ENCODE results near the gene SNAP47. TPM values are rescaled to one million over a fixed set of nuclear protein-coding genes. Genes with fewer than 3 reads are reported as not detected.
A peak's percentile ranks its signal among the peaks of the same experiment; 100 is the strongest.

SNAP47 gene
- total RNA-seq, 2 experiments from 2014 or later, result 25.3 to 25.5 TPM

DNA sequence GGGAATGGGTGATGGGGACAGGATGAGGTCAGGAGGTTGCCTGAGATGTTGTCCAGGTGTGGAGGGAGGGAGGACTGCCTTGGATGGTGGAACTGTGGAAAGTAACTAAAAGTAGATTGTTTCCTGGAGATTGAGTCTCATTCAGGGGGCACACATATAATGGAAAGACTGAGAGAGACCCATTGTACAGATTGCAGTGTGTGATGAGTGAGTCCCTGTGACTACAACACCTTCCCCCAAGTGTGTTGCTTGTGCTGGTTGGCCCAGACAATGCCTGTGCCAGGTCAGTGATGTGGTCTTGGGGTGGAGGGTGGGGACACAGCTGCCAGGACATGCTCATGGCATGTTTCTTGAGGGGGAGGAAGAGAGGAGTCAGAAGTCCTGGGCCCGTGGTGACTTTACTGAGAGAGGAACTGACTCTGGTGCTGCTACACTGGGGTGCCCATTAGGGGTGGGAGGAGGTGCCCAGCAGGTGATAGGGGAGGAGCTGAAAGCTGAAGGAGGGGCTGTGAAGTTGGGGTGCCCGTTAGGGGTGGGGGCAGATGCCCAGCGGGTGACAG lies 5.2 kb downstream of the SNAP47 start:
- ChIA-PET CTCF (no interaction called here), POLR2A (no interaction called here)
- ATAC-seq (no peak), DNase-seq (no peak)
- Mint-ChIP-seq H3K4me3 (no peak overlapping the region), H3K9me3 (no peaks in the 10 kb centered on the region), H3K27ac (no peak overlapping the region), H3K4me1 (ENCODE audit: low read depth) (peaks cover 47% of the 10 kb centered on the region), H3K27me3 (no peaks in the 10 kb centered on the region), H3K36me3 (ENCODE audit: low read depth) (peaks cover 3% of the 10 kb centered on the region)
- TF ChIP-seq CTCF (IDR thresholded peaks at IDR 0.05), result no peak
- intact Hi-C loops (cut with micrococcal nuclease), result no loop called here

GRCh38 chr1:227741166-227741870 lies 6.1 kb downstream of the SNAP47 start:
- Mint-ChIP-seq H3K27me3 (no peaks in the 10 kb centered on the region), H3K36me3 (ENCODE audit: low read depth) (peaks cover 3% of the 10 kb centered on the region), H3K27ac (peak overlapping the region; percentile 21), H3K4me1 (ENCODE audit: low read depth) (peaks cover 44% of the 10 kb centered on the region), H3K4me3 (no peak overlapping the region), H3K9me3 (no peaks in the 10 kb centered on the region)
- ATAC-seq, result no peak
- TF ChIP-seq CTCF (IDR thresholded peaks at IDR 0.05), result no peak
- POLR2A ChIA-PET, result no interaction called here
- DNase-seq, result no peak
- CTCF ChIA-PET, result no interaction called here
- intact Hi-C loops (cut with micrococcal nuclease), result no loop called here

DNA sequence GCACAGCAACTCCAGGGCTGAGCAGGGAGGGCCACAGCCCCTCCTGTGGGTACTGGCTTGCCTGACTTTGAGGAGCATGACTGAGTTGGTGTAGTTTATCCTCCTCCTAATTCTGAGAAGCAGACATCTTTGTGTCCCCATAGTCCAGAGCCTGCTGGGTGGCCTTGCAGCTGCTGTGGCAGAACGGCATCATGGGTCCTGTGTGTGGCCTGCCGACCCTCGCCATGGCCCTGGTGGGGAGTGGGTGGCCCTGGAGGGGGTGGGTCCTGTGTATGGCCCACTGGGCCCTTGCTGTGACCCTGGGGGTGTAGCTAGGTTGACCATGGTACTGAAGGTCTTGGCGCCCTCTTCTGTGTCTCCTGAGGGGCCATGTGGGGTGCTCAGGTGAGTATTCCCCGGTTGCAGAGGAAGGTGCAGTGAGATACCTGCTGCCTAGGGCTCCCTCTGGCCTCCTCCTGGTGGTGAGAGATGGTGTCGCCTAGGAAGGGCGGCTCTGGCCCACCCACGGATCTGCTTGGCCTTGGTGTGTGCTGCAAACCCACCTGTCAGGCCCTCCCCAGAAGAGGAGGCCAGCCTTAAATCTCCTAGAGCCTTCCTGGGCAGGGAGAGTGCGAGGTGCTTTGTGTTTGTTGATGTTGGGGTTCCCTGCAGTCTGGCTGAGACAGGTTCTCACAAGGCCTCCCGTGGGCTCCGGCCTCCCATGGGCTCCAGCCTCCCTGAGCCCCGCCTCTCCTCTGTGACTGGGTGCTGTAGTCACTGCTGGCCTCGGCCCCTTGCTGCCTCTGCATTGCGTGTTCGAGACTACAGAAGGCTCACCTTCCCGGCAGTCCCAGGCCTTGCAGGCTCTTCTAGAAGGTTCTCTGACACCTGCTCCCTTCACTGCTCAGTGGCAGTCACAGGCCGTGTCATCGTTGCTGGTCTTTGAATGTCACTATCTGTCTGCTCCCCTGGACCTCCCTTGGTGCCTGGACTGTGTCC lies 7.8 kb downstream of the SNAP47 start:
- POLR2A ChIA-PET, result no interaction called here

GRCh38 chr1:227744668-227745067 lies 9.4 kb downstream of the SNAP47 start:
- peaks cover 12% of the 10 kb centered on the region for H3K36me3 Mint-ChIP-seq (ENCODE audit: low read depth)
- intact Hi-C loops (cut with micrococcal nuclease), result no loop called here

More for the DNA sequence above, 7.8 kb downstream of the SNAP47 start:
- Mint-ChIP-seq H3K27ac (no peak overlapping the region), H3K9me3 (no peaks in the 10 kb centered on the region), H3K4me3 (no peak overlapping the region), H3K4me1 (ENCODE audit: low read depth) (peaks cover 36% of the 10 kb centered on the region), H3K36me3 (ENCODE audit: low read depth) (peaks cover 3% of the 10 kb centered on the region), H3K27me3 (no peaks in the 10 kb centered on the region)
- intact Hi-C loops (cut with micrococcal nuclease), result no loop called here
- no peak for TF ChIP-seq CTCF (IDR thresholded peaks at IDR 0.05)
- ATAC-seq, result no peak
- DNase-seq, result no peak
- CTCF ChIA-PET, result interaction anchor here (1.0 kb wide), 1 partner anchor 215 kb away, joined by 3 read pairs; no protein-coding TSS in a partner anchor

More at GRCh38 chr1:227744668-227745067, 9.4 kb downstream of the SNAP47 start:
- ChIA-PET POLR2A (no interaction called here), CTCF (interaction anchor here (1.0 to 1.2 kb wide), 3 partner anchors 19 to 213 kb away, joined by 3 read pairs; no protein-coding TSS in a partner anchor)
- no peak for DNase-seq
- Mint-ChIP-seq H3K4me3 (no peak overlapping the region), H3K9me3 (no peaks in the 10 kb centered on the region), H3K27me3 (no peaks in the 10 kb centered on the region), H3K27ac (no peak overlapping the region), H3K4me1 (ENCODE audit: low read depth) (peaks cover 38% of the 10 kb centered on the region)
- ATAC-seq, result no peak
- TF ChIP-seq CTCF (IDR thresholded peaks at IDR 0.05), result no peak

Data from activated CD8-positive, alpha-beta T cell treated with anti-CD3 and anti-CD28 coated beads for 36 hours (primary cell).